Measurements from ENCODE around the gene SLC25A6.

- no peak for TF ChIP-seq EP300 (IDR thresholded peaks at IDR 0.05)
- TF ChIP-seq POLR2A (IDR thresholded peaks at IDR 0.05): no peak
- TF ChIP-seq CTCF (IDR thresholded peaks at IDR 0.05): no peak
These were observed 33.5 kb upstream of the SLC25A6 start for GRCh38 chrX:1425381-1425780.

Data from ovary (tissue), 3 donors.